ENCODE measurements around the gene POM121C.
"Not testable (repeated sequence)": the region's sequence is repeated elsewhere in the genome, so short reads cannot be mapped to it uniquely, and the experiment has no call there.

The POM121C gene

GRCh38 chr7:75423481-75423880 lies 62.6 kb downstream of the POM121C start:
- not testable (repeated sequence) for DNase-seq (ENCODE audit: low read depth)

GRCh38 chr7:75421798-75422710 lies 64.0 kb downstream of the POM121C start:
- DNase-seq (ENCODE audit: low read depth), result not testable (repeated sequence)

- not testable (repeated sequence) for DNase-seq (ENCODE audit: low read depth)
Observed at GRCh38 chr7:75420152-75420551, 65.9 kb downstream of the POM121C start.

GRCh38 chr7:75419693-75420092 lies 66.4 kb downstream of the POM121C start:
- not testable (repeated sequence) for DNase-seq (ENCODE audit: low read depth)

- DNase-seq (ENCODE audit: low read depth), result not testable (repeated sequence)
Observed at GRCh38 chr7:75419210-75419609, 66.9 kb downstream of the POM121C start.

- DNase-seq (ENCODE audit: low read depth), result not testable (repeated sequence)
Observed at GRCh38 chr7:75418292-75418858, 67.7 kb downstream of the POM121C start.

DNA sequence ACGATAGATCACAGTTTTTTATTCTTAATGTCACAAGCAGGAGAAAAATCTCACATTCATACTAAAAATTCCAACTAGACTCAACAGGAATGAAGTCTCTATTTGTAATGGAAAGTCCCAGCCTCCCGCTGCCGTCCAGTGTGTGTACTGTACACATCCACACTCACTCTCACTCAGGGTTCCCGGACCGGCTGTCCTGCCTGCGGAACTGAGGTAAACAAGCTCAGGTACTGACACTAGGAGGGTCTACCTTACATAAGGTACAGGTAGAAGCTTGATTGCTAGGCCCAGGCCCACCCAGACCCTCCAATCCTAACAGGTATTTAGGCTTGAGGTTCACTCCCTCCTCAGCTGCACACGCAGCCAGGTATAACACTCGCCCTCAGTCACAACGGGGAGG lies 69.3 kb downstream of the POM121C start:
- not testable (repeated sequence) for DNase-seq (ENCODE audit: low read depth)

DNA sequence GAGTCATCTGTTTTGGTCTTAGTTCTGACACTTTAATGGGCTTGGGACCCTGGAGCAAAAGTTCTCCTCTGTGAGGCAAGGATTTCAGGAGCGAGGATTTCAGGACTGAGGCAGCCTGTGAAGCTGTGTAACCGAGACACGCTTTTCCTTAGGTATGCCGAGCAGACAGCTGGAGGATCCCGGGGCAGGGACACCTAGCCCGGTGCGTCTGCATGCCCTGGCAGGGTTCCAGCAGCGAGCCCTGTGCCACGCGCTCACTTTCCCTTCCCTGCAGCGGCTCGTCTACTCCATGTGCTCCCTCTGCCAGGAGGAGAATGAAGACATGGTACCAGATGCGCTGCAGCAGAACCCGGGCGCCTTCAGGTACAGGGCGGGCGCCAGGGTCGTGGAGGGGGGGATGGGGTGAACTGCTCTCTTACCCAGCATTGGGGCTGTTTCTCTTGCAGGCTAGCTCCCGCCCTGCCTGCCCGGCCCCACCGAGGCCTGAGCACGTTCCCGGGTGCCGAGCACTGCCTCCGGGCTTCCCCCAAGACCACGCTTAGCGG lies 70.2 kb downstream of the POM121C start:
- not testable (repeated sequence) for DNase-seq (ENCODE audit: low read depth)

- not testable (repeated sequence) for DNase-seq (ENCODE audit: low read depth)
Observed at GRCh38 chr7:75415428-75415817, 70.7 kb downstream of the POM121C start.

GRCh38 chr7:75414708-75415427 lies 71.2 kb downstream of the POM121C start:
- not testable (repeated sequence) for DNase-seq (ENCODE audit: low read depth)

GRCh38 chr7:75414204-75414603 lies 71.9 kb downstream of the POM121C start:
- not testable (repeated sequence) for DNase-seq (ENCODE audit: low read depth)

GRCh38 chr7:75410823-75411173 lies 75.3 kb downstream of the POM121C start:
- DNase-seq (ENCODE audit: low read depth), result not testable (repeated sequence)

GRCh38 chr7:75409880-75410822 lies 75.9 kb downstream of the POM121C start:
- not testable (repeated sequence) for DNase-seq (ENCODE audit: low read depth)

DNA sequence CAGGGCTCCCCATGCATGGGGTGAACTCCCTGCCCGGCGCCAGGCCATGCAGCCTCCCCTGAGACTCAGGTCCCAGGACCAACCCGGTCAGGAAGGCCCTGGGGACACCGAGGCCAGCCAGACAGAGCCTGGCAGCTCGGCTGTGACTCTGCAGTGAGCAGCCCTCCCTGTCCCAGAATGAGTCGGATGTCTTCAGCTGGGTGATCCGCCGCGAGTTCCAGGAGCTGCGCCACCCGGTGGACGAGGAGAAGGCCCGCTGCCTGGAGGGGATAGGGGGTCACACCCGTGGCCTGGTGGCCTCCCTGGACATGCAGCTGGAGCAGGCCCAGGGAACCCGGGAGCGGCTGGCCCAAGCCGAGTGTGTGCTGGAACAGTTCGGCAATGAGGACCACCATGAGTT lies 81.4 kb downstream of the POM121C start:
- not testable (repeated sequence) for DNase-seq (ENCODE audit: low read depth)

DNA sequence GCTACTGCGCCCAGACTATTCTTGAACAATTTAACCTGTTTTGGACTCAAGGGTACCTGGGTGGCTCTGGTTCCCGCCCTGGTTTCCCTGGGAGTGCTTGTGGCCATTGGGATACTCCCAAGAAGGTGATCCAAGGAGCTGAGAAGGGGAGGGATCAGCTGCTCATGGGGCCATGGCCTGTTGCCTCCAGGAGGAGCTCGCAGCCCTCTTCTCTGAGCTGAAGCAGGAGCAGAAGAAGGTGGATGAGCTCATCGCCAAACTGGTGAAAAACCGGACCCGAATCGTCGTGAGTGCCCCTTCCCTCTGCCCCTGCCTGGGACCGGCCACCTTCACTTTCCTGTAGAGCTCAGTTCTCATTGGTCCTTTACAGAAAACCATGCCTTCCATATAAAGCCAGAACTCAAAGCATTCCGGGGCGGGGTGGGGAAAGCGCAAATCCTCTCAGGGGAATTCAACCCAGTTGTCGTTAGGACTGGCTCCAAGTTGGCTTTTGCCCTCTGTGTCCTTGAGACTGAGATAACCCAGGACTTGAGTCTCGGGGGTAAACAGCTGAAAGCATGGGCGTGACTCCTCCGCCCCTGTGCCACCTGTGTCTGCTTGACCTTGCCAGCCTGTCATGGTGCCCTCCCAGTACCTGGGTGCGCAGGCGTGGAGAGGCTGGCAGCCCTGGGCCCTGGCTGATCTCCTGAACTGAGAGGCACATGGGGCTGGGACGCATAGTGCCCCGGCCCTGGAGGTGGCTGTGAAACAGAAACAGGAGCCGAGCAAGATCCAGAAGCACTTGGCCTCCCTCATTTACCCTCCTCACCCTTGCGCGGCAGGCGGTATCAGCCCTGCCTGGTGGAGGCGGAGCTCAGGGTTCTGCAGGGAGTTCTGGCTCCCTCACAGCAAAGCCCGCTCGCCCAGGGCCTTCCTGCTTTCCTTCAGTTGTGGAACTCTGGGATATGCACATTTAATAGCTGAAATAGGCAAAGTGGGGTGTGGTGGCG lies 82.3 kb downstream of the POM121C start:
- not testable (repeated sequence) for DNase-seq (ENCODE audit: low read depth)

- not testable (repeated sequence) for DNase-seq (ENCODE audit: low read depth)
Observed at GRCh38 chr7:75400575-75400974, 85.5 kb downstream of the POM121C start.

GRCh38 chr7:75398771-75399700 lies 87.1 kb downstream of the POM121C start:
- not testable (repeated sequence) for DNase-seq (ENCODE audit: low read depth)

DNA sequence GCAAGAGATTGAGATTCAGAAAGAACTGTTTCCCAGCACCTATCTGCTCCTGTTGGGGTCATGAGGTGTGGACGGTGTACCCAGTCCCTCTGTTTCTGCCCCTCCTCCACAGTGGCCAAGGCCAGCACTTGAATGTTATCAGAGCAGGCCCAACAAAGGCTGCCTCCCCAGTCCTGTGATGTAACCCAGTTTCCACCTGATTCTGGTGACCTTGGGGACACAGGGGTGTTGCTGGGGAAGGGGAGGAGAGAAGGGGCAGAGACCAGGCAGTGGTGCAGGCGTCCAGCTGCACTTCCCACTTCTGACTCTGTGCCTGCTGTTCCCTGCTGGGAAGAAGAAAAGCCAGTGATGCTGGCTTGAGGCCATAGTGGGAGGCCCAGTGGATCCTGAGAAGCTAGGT lies 88.2 kb downstream of the POM121C start:
- not testable (repeated sequence) for DNase-seq (ENCODE audit: low read depth)

DNA sequence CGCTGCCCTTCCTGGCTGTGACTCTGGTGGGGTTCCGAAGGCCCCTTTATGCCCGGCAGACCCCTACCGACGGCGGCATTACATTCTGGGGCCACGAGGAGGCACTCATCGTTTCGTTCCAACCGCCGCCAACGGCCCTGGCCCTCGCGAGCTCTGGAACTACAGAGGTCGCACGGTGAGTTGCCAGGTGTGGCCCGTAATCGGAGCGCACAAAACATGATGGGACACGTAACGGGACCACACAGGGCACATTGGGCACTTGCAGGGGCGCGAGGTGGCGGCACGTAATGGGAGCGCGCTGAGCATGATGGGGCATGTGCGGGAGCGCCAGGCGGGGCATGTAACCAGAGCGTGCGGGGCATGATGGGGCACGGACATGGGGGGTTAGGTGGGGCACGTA lies 90.8 kb downstream of the POM121C start, which contains the start of gene TRIM73:
Gene TRIM73, plus strand, starts transcription at position 301 of the 400 bp plus-strand sequence. CDS start 3,305 bp downstream, outside the sequence.
- not testable (repeated sequence) for DNase-seq (ENCODE audit: low read depth)
